ENCODE measurements around the gene PDE1A. TPM values are rescaled to one million over a fixed set of nuclear protein-coding genes. Genes with fewer than 3 reads are reported as not detected.
A peak's percentile ranks its signal among the peaks of the same experiment; 100 is the strongest.

PDE1A gene
- total and polyA plus RNA-seq, 2 of the 13 experiments (the other 11 are each of a cell fraction or from before 2014, with no cell fraction given): not detected

DNA sequence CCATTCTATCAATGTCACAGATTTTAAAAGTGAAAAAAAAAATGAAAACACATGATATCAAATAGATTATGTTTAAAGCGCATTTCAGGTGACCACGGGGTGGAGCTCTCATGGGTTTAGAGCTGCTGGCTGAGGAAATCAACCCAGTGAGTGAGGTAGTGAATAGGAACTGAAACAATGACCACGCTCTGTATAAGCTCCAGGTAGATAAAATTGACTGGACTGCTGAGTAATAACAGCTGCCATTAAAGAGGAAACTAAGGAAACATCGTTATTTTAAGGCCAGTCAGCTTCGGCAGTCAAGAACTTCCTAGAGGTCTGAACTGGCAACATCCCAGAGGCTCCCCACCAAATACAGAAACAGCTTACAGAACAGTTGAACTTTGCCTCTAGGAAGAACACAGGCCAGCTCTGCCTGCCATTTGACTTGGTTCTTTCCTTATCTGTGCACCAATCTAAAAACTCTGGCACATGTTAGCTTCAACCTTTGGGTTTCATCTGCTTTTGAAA, 185.9 kb downstream of the PDE1A start (continued):
- TF ChIP-seq ZNF549 (CRISPR knock-in tag; IDR thresholded peaks at IDR 0.05) (peak; percentile 75; the same call in 1 of the 2 replicates), ZNF383 (CRISPR knock-in tag; IDR thresholded peaks at IDR 0.05; ENCODE audit: borderline replicate concordance) (no peak), ZNF777 (CRISPR knock-in tag; IDR thresholded peaks at IDR 0.05) (no peak), ZNF724P (CRISPR knock-in tag; IDR thresholded peaks at IDR 0.05; ENCODE audit: borderline replicate concordance) (no peak), ZNF674 (CRISPR knock-in tag; IDR thresholded peaks at IDR 0.05; ENCODE audit: low read depth) (no peak), GLI4 (CRISPR knock-in tag; IDR thresholded peaks at IDR 0.05; ENCODE audit: borderline replicate concordance) (no peak), KLF13 (CRISPR knock-in tag; IDR thresholded peaks at IDR 0.05) (no peak), SMAD3 (CRISPR knock-in tag; IDR thresholded peaks at IDR 0.05) (no peak; the same call in 1 of the 2 replicates), ZFP36L2 (CRISPR knock-in tag; IDR thresholded peaks at IDR 0.05) (no peak), CEBPG (CRISPR knock-in tag; IDR thresholded peaks at IDR 0.05) (0 out of 2 replicates have a peak, but pooled peaks have one; percentile 21), KAT8 (CRISPR knock-in tag; IDR thresholded peaks at IDR 0.05) (no peak), ZNF20 (CRISPR knock-in tag; IDR thresholded peaks at IDR 0.05) (no peak), ZNF776 (CRISPR knock-in tag; IDR thresholded peaks at IDR 0.05) (no peak), BHLHE40 (IDR thresholded peaks at IDR 0.05; ENCODE audit: low read length) (no peak), RBFOX2 (IDR thresholded peaks at IDR 0.05; ENCODE audit: low read depth, low read length) (no peak), MZF1 (CRISPR knock-in tag; IDR thresholded peaks at IDR 0.05; ENCODE audit: borderline replicate concordance) (no peak), ZNF841 (CRISPR knock-in tag; IDR thresholded peaks at IDR 0.05; ENCODE audit: borderline replicate concordance) (no peak)
- TF ChIP-seq, protein P1, sequence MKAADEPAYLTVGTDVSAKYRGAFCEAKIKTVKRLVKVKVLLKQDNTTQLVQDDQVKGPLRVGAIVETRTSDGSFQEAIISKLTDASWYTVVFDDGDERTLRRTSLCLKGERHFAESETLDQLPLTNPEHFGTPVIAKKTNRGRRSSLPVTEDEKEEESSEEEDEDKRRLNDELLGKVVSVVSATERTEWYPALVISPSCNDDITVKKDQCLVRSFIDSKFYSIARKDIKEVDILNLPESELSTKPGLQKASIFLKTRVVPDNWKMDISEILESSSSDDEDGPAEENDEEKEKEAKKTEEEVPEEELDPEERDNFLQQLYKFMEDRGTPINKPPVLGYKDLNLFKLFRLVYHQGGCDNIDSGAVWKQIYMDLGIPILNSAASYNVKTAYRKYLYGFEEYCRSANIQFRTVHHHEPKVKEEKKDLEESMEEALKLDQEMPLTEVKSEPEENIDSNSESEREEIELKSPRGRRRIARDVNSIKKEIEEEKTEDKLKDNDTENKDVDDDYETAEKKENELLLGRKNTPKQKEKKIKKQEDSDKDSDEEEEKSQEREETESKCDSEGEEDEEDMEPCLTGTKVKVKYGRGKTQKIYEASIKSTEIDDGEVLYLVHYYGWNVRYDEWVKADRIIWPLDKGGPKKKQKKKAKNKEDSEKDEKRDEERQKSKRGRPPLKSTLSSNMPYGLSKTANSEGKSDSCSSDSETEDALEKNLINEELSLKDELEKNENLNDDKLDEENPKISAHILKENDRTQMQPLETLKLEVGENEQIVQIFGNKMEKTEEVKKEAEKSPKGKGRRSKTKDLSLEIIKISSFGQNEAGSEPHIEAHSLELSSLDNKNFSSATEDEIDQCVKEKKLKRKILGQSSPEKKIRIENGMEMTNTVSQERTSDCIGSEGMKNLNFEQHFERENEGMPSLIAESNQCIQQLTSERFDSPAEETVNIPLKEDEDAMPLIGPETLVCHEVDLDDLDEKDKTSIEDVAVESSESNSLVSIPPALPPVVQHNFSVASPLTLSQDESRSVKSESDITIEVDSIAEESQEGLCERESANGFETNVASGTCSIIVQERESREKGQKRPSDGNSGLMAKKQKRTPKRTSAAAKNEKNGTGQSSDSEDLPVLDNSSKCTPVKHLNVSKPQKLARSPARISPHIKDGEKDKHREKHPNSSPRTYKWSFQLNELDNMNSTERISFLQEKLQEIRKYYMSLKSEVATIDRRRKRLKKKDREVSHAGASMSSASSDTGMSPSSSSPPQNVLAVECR (CRISPR knock-in tag; IDR thresholded peaks at IDR 0.05; ENCODE audit: borderline replicate concordance): no peak
- TF ChIP-seq, protein P2, sequence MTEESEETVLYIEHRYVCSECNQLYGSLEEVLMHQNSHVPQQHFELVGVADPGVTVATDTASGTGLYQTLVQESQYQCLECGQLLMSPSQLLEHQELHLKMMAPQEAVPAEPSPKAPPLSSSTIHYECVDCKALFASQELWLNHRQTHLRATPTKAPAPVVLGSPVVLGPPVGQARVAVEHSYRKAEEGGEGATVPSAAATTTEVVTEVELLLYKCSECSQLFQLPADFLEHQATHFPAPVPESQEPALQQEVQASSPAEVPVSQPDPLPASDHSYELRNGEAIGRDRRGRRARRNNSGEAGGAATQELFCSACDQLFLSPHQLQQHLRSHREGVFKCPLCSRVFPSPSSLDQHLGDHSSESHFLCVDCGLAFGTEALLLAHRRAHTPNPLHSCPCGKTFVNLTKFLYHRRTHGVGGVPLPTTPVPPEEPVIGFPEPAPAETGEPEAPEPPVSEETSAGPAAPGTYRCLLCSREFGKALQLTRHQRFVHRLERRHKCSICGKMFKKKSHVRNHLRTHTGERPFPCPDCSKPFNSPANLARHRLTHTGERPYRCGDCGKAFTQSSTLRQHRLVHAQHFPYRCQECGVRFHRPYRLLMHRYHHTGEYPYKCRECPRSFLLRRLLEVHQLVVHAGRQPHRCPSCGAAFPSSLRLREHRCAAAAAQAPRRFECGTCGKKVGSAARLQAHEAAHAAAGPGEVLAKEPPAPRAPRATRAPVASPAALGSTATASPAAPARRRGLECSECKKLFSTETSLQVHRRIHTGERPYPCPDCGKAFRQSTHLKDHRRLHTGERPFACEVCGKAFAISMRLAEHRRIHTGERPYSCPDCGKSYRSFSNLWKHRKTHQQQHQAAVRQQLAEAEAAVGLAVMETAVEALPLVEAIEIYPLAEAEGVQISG (CRISPR knock-in tag; IDR thresholded peaks at IDR 0.05): no peak
- TF ChIP-seq, protein P3, sequence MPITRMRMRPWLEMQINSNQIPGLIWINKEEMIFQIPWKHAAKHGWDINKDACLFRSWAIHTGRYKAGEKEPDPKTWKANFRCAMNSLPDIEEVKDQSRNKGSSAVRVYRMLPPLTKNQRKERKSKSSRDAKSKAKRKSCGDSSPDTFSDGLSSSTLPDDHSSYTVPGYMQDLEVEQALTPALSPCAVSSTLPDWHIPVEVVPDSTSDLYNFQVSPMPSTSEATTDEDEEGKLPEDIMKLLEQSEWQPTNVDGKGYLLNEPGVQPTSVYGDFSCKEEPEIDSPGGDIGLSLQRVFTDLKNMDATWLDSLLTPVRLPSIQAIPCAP (CRISPR knock-in tag; IDR thresholded peaks at IDR 0.05; ENCODE audit: low read depth): no peak
- TF ChIP-seq, protein P4, sequence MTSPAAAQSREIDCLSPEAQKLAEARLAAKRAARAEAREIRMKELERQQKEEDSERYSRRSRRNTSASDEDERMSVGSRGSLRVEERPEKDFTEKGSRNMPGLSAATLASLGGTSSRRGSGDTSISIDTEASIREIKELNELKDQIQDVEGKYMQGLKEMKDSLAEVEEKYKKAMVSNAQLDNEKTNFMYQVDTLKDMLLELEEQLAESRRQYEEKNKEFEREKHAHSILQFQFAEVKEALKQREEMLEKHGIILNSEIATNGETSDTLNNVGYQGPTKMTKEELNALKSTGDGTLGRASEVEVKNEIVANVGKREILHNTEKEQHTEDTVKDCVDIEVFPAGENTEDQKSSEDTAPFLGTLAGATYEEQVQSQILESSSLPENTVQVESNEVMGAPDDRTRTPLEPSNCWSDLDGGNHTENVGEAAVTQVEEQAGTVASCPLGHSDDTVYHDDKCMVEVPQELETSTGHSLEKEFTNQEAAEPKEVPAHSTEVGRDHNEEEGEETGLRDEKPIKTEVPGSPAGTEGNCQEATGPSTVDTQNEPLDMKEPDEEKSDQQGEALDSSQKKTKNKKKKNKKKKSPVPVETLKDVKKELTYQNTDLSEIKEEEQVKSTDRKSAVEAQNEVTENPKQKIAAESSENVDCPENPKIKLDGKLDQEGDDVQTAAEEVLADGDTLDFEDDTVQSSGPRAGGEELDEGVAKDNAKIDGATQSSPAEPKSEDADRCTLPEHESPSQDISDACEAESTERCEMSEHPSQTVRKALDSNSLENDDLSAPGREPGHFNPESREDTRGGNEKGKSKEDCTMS (CRISPR knock-in tag; conservative IDR thresholded peaks at IDR 0.05): no peak

Measured in HepG2 (cell line).